Measurements from ENCODE around the gene ZNF618.
"Not testable (repeated sequence)": the region's sequence is repeated elsewhere in the genome, so short reads cannot be mapped to it uniquely, and the experiment has no call there.

Gene ZNF618

DNA sequence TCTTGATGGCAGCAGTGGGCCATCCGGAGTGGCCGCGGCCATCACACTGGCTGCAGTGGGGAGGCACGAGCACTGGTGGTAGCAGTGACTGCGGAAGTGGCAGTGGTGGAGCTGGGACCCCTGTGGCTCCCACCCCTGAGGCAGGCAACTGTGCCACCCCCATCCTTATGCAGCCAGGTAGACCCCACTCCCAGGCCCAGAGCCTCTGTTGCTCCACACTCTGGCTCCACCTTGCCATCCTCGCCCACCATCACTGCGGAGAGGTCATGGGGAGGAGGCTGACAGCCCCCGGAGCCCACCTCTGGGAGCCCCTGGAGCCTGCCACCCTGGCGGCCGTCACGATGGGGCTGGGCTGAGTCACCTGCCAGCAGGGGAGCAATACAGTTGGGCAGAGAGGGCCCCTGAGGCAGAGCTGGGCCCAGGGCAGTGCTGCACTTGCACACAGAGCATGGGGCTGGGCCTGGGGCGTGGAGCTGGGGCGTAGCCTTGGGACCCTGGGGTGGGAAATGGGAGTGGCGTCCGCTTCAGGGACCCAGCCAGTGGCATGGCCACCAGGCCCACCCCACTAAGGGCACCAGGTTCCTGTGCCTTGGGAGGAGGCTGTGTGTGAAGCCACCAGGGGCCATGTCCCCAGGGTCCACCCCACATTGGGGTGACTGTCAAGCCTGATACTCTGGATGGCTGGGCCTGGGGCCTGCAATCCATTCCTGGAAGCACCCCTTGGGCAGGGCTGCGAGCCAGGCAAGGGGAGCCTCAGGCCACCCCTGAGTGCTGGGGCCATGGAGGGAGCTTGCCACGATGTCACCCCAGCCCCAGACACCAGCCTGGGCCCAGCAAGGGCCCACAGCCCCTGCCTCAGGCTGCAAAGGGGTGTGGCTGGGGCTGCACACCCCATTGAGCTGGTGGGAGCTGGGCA lies 194.3 kb downstream of the ZNF618 start:
- DNase-seq, result no peak

DNA sequence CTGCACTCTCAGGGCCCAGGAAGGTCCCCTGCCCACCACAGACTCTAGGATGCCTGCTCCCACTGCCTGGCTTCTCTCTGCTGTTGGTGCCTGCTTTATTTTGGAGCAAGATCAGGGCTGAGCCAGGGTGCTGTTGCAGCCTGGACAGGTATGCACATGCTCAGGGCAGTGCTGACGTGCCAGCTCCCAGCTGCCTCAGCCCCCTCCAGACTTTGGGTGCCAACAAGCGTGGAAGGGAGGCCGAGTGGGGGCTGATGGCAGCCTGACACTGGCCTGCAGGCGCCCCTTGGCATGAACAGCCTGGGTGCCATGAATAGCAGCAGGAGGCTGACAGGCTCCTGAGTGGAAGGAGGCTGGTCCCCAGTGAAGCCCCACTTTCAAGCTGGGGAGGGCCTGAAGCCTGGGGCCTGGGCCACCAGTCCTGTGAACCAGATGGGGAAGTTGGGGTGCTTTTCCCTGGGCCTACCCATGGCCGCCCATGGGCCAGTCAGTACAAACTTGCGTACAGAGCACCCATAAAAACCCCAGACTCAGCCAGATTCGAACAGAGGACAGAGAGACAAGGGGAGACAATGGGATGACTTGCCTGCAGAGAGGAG lies 195.2 kb downstream of the ZNF618 start:
- DNase-seq, result no peak

DNA sequence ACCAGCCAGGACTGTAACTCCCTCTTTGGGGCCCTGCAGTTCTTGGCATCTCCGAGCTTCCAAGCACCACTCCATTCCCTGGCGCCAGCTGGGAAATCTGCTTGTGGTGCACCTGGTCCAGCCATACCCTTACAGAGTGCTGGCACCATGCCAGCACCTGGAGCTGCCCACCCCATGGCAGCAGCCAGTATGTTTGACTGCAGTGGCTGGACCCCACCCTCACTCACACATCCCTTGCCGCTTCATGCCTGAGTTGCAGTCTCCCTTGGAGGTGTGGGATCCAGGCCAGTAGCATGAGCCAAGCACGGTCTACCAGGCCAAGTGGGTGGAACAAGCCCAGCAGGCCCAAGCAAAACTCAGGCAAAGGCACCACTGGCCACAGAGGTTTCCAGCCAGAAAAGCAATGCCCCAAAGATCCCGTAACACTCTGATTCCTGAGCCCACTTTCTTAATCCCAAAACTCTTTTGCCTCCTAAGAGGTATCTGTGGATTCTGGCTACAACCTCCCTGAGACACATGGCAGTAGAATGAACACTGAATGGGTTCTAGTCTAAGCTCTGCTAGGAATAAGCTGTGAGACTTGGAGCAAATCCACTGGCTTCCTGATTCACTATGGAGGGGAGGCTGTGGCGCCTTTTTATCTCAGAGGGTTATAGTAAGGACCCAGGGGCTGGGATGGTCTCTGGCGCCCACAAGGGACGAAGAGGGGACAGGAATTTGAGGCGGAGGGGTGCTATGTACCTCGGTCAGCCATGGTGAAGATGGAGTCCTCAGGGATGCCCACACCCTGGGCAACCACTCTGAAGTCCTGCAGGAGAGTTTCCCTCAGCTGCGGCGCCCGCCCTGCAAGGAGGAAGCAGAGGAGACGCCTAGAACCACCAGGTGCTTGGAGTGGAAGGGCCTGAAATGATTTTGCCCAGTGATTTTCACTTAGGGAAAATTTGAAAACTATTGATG lies 196.4 kb downstream of the ZNF618 start:
- no peak for DNase-seq

DNA sequence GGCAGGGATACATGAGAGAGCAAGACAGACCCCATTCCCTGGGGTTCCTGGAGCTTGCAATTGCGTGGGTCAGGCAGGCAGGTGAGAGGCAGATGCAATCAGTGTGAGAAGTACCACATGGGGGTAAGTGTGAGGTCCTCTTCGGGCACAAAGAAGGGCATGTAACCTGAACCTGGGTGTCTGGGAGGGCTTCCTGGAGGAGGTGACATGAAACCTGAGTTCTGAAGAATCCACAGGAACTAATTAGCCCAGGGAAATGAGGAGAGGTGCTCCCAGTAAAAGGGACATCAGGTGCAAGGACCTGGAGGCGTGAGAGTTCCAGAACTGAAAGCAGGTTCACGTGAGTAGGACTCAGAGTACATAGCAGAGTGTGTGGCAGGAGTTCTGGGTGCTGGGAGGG lies 199.5 kb downstream of the ZNF618 start:
- no peak for DNase-seq

DNA sequence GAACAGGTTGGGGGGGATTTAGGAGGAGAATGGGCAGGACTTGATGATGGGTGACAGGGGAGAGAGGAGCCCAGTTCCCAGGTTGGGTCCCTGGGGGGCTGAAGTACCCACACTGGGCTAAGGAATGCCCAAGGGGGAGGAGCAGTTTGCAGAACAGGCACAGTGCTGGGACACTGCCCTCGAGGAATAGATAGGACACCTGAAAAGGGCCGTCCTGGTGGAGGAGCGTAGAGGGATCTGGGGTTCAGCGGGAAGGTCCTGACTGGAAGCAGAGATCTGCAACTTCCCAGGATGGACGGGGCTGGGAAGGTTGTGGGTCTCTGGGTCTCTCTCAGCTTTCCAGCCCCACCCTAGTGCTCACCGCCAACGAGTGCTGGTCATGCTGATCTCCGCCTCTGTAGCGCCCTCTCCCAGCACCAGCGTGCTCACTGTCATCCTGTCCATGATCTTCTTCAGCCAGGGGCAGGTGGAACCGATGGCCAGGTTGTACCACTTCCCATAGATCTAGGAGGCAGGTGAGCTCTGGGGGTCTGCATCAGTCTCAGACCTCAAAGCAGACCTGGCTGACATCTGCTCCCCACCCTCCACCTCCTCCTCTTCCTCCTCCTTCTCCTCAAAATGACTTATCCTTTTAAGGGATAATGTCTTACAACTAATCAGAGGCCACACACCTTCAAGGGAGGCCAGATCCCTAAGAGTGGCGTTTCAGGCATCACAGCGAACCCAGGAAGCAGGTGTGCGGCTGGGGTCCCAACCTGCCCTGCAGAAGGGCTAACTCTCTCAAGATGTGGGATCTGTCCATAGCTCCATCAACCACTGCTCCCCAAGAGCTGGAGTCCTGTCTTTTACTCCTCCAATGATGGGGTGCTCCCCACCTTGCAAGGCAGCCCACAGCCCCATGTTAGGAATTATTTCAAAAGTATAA lies 200.4 kb downstream of the ZNF618 start:
- DNase-seq, result no peak

DNA sequence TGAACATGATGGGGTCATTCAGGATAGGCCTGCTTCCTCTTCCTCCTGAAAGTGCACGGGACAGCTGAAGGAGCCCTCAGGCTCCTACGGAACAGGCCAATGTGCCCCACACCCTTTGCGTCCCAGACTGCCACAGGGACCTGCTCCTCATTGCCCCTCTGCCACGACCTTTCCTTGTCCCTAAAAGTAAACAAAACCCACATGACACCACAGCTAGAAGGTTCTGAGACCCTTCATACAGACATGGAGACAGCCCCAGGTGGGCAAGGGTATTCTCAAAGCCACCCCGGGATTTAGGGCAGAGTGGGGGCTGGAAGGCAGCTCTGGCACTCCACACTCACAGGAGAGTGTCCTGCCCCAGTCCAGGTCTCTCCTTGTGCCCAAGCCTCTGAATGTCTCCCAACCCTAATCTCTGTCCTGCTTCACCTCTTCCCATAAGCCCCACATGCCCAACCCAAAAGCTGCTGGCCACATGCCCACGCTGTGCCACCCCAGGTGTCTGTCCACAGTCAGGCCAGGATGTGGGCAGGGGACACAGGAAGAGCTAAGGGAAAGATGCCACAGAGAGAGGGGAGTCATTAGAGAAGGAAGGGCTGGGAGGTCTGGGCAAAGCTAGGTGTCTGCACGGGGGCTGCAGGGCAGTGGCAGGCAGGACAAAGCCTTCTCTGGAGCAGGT lies 201.2 kb downstream of the ZNF618 start:
- DNase-seq, result no peak

DNA sequence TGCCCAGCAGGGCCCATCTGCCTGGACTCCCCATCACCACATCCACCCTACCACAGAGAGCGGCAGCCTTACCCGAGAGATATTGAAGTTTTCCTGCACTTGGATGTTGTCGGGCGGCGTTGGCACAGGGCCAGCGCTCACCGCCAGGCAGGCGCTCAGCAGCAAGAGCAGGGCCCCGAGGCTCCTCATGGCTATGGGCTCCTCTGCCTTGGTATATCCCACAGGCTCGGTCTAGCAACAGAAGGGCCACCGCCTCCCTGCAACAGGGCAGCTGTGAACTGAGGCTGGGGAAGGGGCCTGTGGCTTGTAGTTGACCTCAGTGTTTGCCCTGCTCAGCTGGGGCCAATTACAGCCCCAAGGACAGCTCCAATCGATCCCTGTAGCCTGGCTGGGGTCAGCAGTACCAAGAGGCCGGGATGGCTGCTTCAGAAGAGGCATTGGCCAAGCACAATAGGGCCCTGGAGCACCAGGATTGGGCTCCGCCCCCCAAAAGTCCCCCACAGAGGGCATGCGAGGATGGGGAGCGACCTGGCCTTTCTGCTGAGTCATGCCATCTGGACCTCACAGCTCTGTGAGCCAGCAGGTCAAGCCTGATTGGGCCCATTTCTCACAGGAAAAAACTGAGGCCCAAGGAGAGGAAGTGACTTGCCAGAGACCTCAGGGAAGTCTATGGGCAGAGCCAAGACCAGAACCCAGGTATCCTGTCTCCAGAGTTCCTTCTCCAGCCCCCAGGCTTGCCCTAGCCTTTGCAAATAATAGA lies 202.1 kb downstream of the ZNF618 start, which contains the start of gene AMBP:
Gene AMBP, minus strand, starts transcription at position 280 of the 760 bp plus-strand sequence. Its CDS starts 91 bp downstream, at position 189.
- DNase-seq, result no peak

DNA sequence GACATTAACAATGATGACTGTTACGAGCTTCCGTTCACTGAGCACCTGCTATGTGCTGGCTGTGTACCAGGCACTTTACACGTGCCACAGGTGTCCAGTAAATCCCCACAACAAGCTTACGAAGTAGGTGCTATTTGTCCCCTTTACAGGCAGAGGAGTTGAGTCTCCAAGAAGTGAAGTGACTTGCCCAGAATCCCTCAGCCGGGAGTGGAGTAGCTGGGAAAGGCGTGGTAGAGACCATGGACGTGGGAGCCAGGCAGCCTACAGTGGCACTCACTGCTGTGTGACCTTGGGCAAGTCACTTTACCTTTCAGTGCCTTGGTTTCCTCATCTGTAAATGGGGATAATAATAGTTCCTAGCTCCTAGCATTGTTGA lies 202.7 kb downstream of the ZNF618 start:
- DNase-seq, result no peak

DNA sequence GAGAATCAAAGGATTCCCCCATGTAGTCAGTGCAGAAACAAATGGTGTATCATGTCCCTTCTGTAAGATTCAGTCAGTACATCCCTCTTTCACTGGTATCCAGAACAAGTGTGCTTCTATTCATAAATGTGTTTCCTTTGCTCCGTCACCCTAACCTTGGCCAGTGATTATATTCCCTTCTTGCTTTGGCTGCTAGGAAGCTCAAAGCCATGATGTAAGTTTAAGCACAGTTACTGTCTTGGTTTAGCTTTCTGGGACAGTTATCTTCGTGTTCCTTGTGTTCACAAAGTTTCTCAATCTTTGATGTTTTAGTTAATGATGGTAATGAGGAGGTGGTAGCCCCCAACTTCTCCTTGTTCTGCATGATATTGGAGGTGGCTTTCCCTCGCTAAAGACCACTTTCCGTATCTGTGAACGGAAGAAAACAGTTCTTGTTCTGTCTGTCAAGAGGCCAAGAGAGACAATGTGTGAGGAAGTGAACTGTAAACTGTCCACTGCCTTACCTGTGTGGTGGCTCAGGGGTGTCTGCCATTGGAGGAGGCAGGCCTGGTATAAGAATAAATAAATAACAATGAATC lies 204.2 kb downstream of the ZNF618 start:
- DNase-seq, result no peak

DNA sequence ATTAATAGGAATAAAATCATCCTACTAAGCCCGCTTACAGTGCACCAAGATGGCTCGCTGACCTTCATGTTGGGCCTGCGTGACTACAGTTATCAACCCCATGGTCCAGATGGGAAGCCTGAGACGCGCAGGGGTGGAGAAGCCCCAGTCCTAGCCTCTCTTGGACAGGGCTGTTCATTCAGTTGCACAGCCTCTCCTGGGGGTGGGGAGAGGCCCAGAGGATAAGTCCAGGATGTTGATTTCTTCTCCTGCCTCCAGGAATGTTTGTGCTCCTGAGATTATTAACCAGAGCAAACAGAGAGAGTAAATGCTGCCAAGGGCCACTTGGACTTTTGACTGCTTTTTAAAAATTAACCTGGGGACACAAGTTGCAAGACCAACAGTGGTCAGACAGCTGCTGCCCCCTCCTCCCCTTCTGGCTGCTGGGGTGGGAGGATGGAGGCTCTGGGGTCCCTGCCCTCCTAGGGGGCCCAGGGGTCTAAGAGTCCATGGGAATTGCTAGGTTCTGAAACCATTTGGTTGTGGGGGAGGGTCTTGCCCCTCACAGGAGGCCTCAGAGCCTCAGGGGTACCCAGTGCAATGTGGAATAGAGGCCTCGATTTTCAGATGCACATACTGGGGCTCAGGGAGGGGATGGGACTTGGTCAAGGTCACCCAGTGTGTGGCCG lies 204.8 kb downstream of the ZNF618 start:
- DNase-seq, result no peak

DNA sequence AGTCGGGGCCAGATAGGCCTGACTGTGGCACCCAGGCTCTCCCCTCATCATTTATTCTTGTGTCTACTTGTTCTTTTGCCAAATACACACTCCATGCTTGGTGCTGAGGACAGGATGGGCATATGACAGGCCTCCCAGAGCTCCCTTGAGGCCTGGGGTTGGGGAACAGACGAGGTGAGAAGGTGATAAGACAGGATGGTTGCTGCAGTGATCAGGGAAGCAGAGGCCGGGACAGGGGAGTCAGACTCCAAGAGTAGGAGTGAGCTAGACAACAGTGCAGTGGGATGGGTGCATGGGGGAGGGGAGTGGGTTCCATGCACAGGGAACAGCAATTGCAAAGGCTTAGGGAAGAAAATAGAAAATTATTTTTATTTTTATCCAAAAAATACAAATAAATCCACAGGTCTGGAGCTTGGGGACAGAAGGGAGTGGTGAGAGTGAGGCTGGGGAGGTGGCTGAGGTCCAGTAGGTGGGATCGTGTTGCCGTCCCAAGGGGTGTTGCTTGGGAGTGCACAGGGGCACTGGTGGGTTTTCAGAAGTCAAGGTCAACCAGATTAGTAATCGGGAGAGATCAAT lies 205.4 kb downstream of the ZNF618 start:
- no peak for DNase-seq

DNA sequence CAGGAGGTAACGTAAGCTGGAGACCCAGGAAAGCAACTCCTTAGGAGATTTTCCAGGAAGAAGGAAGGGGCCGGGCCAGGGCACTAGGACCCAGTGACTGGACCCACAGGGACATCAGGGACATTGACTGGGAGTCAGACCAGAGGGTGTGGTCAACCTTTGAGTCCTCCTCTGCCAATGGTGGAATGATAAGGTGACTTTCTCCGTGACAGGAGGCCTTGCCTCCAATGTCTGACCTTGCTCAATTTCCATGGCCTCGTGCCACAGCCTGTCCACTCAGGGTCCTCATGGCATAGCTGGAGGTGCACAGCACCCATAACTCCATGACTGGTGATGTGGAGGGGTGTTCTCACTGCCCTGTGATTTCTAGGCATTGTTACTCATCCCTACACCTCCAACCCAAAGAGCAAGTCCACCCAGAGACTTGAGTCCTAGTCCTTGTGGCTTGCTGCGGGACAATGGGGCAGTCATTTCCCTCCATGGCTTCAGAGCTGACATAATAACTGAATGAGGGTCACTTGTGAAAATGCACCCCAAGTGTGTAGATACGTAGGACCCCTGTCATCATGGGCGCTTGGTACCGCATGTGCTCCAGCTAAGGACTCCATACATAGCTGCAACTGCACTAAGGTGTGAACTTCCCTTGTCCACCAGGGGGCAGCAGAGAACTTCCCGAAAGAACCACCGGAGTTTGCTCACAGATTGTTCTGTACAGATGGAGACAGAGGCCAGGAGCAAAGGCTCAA lies 206.1 kb downstream of the ZNF618 start:
- DNase-seq, result peak; percentile 49 to 75

DNA sequence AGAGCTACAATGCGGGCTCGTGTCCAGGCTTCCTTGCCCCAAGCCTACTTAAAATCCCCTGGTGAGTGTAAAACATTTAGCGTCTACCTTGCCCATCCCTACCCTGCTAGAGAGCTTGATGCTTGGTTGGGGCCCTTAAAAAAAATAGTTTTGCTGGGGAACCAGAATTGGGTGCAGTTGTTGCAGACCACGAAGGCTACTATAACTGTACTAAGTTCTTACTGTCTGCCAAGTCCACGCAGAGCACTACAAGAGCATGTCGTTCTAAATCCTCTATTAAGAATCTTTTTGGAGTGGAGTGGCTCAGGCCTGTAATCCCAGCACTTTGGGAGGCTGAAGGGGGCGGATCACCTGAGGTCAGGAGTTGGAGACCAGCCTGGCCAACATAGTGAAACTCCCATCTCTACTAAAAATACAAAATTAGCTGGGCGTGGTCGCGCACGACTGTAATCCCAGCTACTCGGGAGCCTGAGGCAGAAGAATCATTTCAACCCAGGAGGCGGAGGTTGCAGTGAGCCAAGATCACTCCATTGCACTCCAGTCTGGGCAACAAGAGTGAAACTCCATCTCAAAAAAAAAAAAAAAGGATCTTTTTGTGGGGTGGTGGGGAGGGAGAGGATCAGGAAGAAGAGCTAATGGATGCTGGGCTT lies 206.8 kb downstream of the ZNF618 start:
- DNase-seq, result not testable (repeated sequence)

DNA sequence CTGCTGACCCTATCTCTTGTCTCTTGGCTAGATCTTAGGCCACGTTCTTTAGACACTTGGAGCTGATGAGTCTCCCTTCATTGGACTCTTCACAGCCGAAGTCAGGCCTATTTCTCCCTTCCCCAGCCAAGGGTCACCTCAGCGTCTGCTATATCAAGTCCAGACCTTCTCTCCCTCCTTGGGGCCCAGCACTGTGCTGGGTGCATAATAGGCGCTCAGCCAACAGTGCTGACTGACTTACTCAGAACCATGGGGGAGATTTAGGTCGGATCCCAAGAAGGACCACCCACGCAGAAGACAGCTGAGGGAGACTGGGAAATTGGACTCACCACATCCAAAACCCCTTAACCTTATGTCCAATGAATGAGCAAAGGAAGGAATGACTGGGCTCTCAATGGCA lies 207.6 kb downstream of the ZNF618 start:
- no peak for DNase-seq

DNA sequence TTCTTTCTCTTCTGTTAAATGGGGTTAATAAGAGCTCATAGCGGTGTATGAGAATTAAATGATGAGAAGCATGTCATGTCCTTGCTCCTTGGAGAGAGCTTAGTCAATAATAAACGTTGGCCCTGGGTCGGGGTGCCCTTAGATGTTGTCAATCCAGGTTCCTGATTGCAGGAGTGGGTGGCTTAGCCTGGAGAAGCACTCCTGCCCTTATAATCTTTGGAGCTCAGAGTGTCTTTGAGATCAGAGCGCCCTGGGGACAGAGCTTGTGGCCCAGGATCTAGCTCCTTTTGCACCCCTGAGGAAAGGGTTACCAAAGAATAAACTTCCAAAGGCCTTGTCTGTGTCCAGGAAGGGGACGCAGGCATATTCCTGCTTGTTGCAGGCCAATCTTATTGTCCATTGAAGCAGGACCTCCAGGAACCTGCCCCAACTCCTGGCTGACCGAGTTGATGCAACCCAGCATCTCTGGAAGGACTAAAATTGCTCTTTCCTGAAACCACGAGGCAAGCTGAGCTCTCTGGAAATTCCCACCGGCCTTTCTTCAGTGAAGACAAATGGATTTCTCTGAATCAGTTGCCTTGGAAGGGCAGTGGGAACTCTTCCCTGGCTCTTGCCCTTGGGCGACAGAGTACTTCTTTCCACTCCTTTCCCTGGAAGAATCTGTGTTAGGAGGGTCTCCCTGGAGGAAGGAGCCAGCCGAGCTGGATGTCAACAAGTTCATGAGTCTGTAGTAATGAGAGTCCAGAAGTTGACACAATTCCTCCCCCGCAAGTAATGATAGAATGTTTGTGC lies 208.4 kb downstream of the ZNF618 start:
- no peak for DNase-seq

DNA sequence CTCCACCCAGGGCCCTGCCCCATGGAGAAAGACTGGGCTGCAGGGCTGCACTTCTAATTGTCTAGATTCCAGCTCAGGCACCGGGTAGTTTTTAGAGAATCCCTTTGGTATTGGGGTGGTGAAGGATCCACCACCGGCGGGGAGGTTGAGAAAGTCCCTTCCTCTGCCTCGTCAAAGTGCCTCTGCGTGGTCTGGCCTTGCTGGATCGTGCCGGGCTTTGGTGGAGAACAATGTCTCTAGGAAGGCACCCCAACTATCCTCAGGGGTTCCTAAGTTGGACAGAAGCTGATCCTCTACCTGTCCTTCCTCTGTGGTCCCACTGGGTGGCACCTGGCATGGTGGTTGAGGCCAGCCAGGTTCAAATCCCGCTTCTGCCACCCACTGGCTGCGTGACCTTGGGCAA lies 209.3 kb downstream of the ZNF618 start:
- DNase-seq, result no peak

DNA sequence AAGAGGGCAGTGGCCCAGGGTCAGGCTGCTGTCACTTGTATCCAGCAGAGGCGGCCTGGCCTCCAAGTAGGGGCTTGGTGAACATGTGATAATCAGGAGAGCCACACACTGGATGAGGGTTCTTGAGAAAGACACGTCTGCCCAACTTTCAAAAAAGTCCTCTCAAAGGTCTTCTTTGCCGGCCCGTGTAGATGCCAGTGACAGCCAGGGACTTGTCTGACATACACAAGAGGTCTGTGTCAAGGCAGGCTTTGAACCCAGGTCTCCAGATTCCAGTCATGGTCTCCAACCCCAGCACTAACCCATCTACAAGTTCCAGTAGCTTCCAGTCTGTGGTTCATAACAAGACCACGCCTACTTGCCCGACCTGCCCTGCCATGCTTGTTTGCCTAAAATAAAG lies 209.9 kb downstream of the ZNF618 start:
- no peak for DNase-seq
